Measurements from ENCODE around the gene SLC27A3. TPM values are rescaled to one million over a fixed set of nuclear protein-coding genes. Genes with fewer than 3 reads are reported as not detected.
A peak's percentile ranks its signal among the peaks of the same experiment; 100 is the strongest.

SLC27A3 gene
- total and polyA plus RNA-seq, 11 donors = 7.9 to 37.1 (median 11.0) TPM

- H3K27ac ChIP-seq = peak overlapping the region in 3 of 12 donors; percentile 2 to 65 (median 25)
- no peak for DNase-seq
- H3K9me3 ChIP-seq = no peaks in the 10 kb centered on the region
- no peaks in the 10 kb centered on the region for H3K27me3 ChIP-seq
- no peak for ATAC-seq
- intact Hi-C loops (cut with DNase I) = no loop called here
- no peak overlapping the region for H3K4me3 ChIP-seq
- H3K36me3 ChIP-seq = peaks cover 0 to 95% (median 81%) of the 10 kb centered on the region in 9 donors
- no peak for TF ChIP-seq POLR2A (IDR thresholded peaks at IDR 0.05)
- TF ChIP-seq CTCF (IDR thresholded peaks at IDR 0.05) = no peak
- H3K4me1 ChIP-seq = peaks cover 4 to 58% (median 36%) of the 10 kb centered on the region in 12 donors
- WGBS, 4 donors = 79 to 92% (median 88%) methylated on average over 4 of the region's 4 CpGs
Measured at GRCh38 chr1:153768316-153769181, 6.7 kb upstream of the SLC27A3 start.

GRCh38 chr1:153769221-153769620 lies 6.0 kb upstream of the SLC27A3 start:
- Histone ChIP-seq H3K9me3 (no peaks in the 10 kb centered on the region), H3K27me3 (no peaks in the 10 kb centered on the region), H3K4me1 (peaks cover 4 to 65% (median 37%) of the 10 kb centered on the region in 12 donors), H3K4me3 (no peak overlapping the region), H3K27ac (peak overlapping the region in 6 of 12 donors; percentile 2 to 65 (median 24)), H3K36me3 (peaks cover 0 to 88% (median 75%) of the 10 kb centered on the region in 9 donors)
- TF ChIP-seq POLR2A (IDR thresholded peaks at IDR 0.05) (no peak), CTCF (IDR thresholded peaks at IDR 0.05) (no peak)
- ATAC-seq (no peak), DNase-seq (no peak)
- intact Hi-C loops (cut with DNase I) = no loop called here
- 74 to 83% (median 79%) methylated on average over 3 of the region's 3 CpGs for WGBS, 4 donors

GRCh38 chr1:153770797-153771196 lies 4.4 kb upstream of the SLC27A3 start:
- TF ChIP-seq CTCF (IDR thresholded peaks at IDR 0.05) (no peak), POLR2A (IDR thresholded peaks at IDR 0.05) (no peak)
- peak overlapping the region; percentile 15 to 87 (median 72) for H3K27ac ChIP-seq
- DNase-seq = peak in 4 of 5 donors; percentile 60 to 71 (median 61)
- H3K27me3 ChIP-seq = no peaks in the 10 kb centered on the region
- H3K9me3 ChIP-seq = no peaks in the 10 kb centered on the region
- H3K4me1 ChIP-seq = peaks cover 5 to 77% (median 47%) of the 10 kb centered on the region in 12 donors
- peak in 1 of 4 donors; percentile 37 for ATAC-seq
- intact Hi-C loops (cut with DNase I) = loop anchor here in 7 of 10 donors (1.0 to 5.0 kb wide), 4 partner anchors 92 to 198 kb away; partner anchors contain the start of gene NPR1 (in 5 of the 7)
- WGBS, 4 donors = 43 to 62% (median 54%) methylated on average over 8 to 11 of the region's 11 CpGs
- H3K4me3 ChIP-seq = no peak overlapping the region
- H3K36me3 ChIP-seq = peaks cover 0 to 73% (median 59%) of the 10 kb centered on the region in 9 donors

GRCh38 chr1:153771261-153771660 lies 3.9 kb upstream of the SLC27A3 start:
- H3K9me3 ChIP-seq = no peaks in the 10 kb centered on the region
- peaks cover 5 to 81% (median 51%) of the 10 kb centered on the region in 12 donors for H3K4me1 ChIP-seq
- intact Hi-C loops (cut with DNase I) = loop anchor here in 7 of 10 donors (1.0 to 5.0 kb wide), 4 partner anchors 92 to 199 kb away; partner anchors contain the start of gene NPR1 (in 5 of the 7)
- TF ChIP-seq POLR2A (IDR thresholded peaks at IDR 0.05) (no peak), CTCF (IDR thresholded peaks at IDR 0.05) (no peak)
- ATAC-seq (no peak), DNase-seq (no peak)
- peaks cover 0 to 68% (median 56%) of the 10 kb centered on the region in 9 donors for H3K36me3 ChIP-seq
- H3K27me3 ChIP-seq = no peaks in the 10 kb centered on the region
- H3K4me3 ChIP-seq = no peak overlapping the region
- WGBS, 4 donors = 76 to 94% (median 88%) methylated on average over 2 of the region's 2 CpGs
- peak overlapping the region in 11 of 12 donors; percentile 45 to 87 (median 72) for H3K27ac ChIP-seq

All from heart left ventricle (tissue), 16 donors.